ENCODE measurements around the gene RAD18. TPM values are rescaled to one million over a fixed set of nuclear protein-coding genes. Genes with fewer than 3 reads are reported as not detected.

RAD18 gene
- total and polyA plus RNA-seq, 2 experiments from 2014 or later, result 6.0 to 6.5 TPM

DNA sequence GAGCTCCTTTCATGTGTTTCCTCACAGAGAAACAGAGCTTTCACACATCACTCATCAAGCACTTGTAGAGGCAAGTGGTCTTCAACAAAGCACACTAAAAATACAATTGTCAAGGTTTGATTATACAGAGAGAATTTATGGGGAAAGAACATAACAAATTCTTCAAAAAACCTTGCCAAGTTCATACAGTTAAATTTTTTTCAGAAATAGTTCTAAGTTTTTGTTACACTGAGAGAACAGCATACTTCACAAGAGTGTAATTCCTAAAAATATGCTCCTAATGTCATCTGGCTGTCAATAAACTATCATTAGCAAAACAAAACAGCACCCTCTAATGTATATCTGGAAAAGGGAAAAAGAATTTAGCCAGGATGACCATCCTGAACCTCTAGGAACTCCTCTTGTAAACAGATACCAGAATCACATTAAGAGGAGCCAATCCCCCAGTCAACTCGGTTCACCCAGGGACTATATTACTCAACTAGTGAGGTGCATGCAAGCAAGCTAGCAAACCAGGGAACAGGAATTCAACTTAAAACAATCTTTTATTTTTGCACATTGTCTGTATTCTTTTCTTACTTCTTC is 63.3 kb downstream of the RAD18 start:
- Histone ChIP-seq H3K27ac (no peak overlapping the region), H4K20me1 (ENCODE audit: insufficient read depth, poor library complexity, severe bottlenecking) (no peaks in the 10 kb centered on the region), H3K4me1 (ENCODE audit: insufficient read depth) (no peaks in the 10 kb centered on the region), H3K9me2 (replicated peaks; ENCODE audit: insufficient read depth) (no peaks in the 10 kb centered on the region), H3K36me3 (replicated peaks; ENCODE audit: insufficient read depth, low read depth) (no peaks in the 10 kb centered on the region), H3K27me3 (no peaks in the 10 kb centered on the region), H3K9me3 (ENCODE audit: low read depth) (no peaks in the 10 kb centered on the region), H3K4me2 (no peak overlapping the region), H2AFZ (no peak overlapping the region), H3K4me3 (no peak overlapping the region), H3K79me2 (no peaks in the 10 kb centered on the region)
- TF ChIP-seq, protein P1, sequence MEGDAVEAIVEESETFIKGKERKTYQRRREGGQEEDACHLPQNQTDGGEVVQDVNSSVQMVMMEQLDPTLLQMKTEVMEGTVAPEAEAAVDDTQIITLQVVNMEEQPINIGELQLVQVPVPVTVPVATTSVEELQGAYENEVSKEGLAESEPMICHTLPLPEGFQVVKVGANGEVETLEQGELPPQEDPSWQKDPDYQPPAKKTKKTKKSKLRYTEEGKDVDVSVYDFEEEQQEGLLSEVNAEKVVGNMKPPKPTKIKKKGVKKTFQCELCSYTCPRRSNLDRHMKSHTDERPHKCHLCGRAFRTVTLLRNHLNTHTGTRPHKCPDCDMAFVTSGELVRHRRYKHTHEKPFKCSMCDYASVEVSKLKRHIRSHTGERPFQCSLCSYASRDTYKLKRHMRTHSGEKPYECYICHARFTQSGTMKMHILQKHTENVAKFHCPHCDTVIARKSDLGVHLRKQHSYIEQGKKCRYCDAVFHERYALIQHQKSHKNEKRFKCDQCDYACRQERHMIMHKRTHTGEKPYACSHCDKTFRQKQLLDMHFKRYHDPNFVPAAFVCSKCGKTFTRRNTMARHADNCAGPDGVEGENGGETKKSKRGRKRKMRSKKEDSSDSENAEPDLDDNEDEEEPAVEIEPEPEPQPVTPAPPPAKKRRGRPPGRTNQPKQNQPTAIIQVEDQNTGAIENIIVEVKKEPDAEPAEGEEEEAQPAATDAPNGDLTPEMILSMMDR (IDR thresholded peaks at IDR 0.05; ENCODE audit: poor library complexity), result no peak
- no peak for TF ChIP-seq EZH2phosphoT487 (IDR thresholded peaks at IDR 0.05; ENCODE audit: low read depth, severe bottlenecking, unreplicated experiment)
- TF ChIP-seq EZH2 (IDR thresholded peaks at IDR 0.05; ENCODE audit: borderline replicate concordance), result no peak
- DNase-seq (ENCODE audit: low spot score), result no peak
- WGBS (ENCODE audit: low lambda C conversion rate, missing lambda C conversion rate), result 55% methylated on average over 1 of the region's 1 CpG

DNA sequence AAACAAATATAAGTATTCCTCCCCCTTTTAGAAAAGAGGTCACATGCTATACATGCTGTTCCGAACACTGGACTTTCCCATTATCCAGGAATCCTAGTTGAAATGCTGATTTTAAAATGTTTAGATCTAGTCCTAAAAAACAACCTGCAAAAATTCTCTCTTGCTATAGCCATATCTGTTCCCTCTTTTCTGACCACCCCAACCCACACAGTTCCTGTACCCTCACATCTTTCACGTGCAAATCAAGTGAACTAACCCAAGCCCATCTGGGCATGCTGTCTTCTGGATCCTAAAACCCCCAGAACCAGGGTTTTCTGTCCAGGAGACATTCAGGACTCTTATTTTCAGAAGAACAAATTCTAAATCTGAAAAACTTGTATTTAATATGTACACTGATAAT is 67.4 kb downstream of the RAD18 start:
- Histone ChIP-seq H4K20me1 (ENCODE audit: insufficient read depth, poor library complexity, severe bottlenecking) (no peaks in the 10 kb centered on the region), H3K27me3 (no peaks in the 10 kb centered on the region), H3K79me2 (no peaks in the 10 kb centered on the region), H3K9me2 (replicated peaks; ENCODE audit: insufficient read depth) (no peaks in the 10 kb centered on the region), H3K4me1 (ENCODE audit: insufficient read depth) (no peaks in the 10 kb centered on the region), H3K9me3 (ENCODE audit: low read depth) (no peaks in the 10 kb centered on the region), H3K4me3 (no peak overlapping the region), H3K4me2 (no peak overlapping the region), H2AFZ (no peak overlapping the region), H3K36me3 (replicated peaks; ENCODE audit: insufficient read depth, low read depth) (no peaks in the 10 kb centered on the region), H3K27ac (no peak overlapping the region)
- WGBS (ENCODE audit: low lambda C conversion rate, missing lambda C conversion rate), result 84% methylated on average over 2 of the region's 2 CpGs
- TF ChIP-seq EZH2phosphoT487 (IDR thresholded peaks at IDR 0.05; ENCODE audit: low read depth, severe bottlenecking, unreplicated experiment) (no peak), EZH2 (IDR thresholded peaks at IDR 0.05; ENCODE audit: borderline replicate concordance) (no peak)
- TF ChIP-seq, protein P1 (IDR thresholded peaks at IDR 0.05; ENCODE audit: poor library complexity), result no peak
- no peak for DNase-seq (ENCODE audit: low spot score)

DNA sequence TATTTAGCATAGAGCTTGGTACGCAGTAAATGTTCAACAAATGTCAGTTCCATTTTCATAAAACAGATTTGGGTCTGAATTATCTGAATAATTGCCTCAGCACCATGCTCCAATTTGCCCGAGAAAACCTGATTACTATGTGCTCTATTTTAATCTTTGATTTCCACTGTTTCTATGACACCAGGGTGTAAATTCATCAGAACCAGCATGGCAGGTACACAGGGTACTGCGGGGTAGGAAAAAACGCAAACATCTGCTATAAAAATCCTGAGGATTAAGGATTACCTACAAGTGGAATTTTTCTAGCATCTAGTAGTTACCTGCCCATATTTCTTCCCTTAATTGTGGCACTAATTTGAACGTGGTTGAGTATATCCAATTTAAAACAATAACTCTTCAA is 70.3 kb downstream of the RAD18 start:
- H3K27me3 ChIP-seq, result no peaks in the 10 kb centered on the region
- no peaks in the 10 kb centered on the region for H4K20me1 ChIP-seq (ENCODE audit: insufficient read depth, poor library complexity, severe bottlenecking)
- H3K36me3 ChIP-seq (replicated peaks; ENCODE audit: insufficient read depth, low read depth), result no peaks in the 10 kb centered on the region
- H3K9me2 ChIP-seq (replicated peaks; ENCODE audit: insufficient read depth), result no peaks in the 10 kb centered on the region
- H2AFZ ChIP-seq, result no peak overlapping the region
- peaks cover 11% of the 10 kb centered on the region for H3K4me1 ChIP-seq (ENCODE audit: insufficient read depth)
- WGBS (ENCODE audit: low lambda C conversion rate, missing lambda C conversion rate), result 91% methylated on average over 5 of the region's 5 CpGs
- TF ChIP-seq EZH2 (IDR thresholded peaks at IDR 0.05; ENCODE audit: borderline replicate concordance) (no peak), EZH2phosphoT487 (IDR thresholded peaks at IDR 0.05; ENCODE audit: low read depth, severe bottlenecking, unreplicated experiment) (no peak)
- TF ChIP-seq, protein P1 (IDR thresholded peaks at IDR 0.05; ENCODE audit: poor library complexity), result no peak
- no peaks in the 10 kb centered on the region for H3K79me2 ChIP-seq
- H3K27ac ChIP-seq, result no peak overlapping the region
- H3K4me2 ChIP-seq, result no peak overlapping the region
- no peaks in the 10 kb centered on the region for H3K9me3 ChIP-seq (ENCODE audit: low read depth)
- no peak for DNase-seq (ENCODE audit: low spot score)
- no peak overlapping the region for H3K4me3 ChIP-seq

All from hepatocyte (in vitro differentiated cells).